ENCODE measurements around the gene HLA-A. TPM values are rescaled to one million over a fixed set of nuclear protein-coding genes. Genes with fewer than 3 reads are reported as not detected.

Gene HLA-A
- total RNA-seq, 2 donors from 2014 or later = 1,960 to 2,242 TPM

GRCh38 chr6:29943053-29943966, 978 bp downstream of the HLA-A start:
- ATAC-seq (no peak), DNase-seq (no peak)
- H3K4me3 Mint-ChIP-seq = peak overlapping the region; percentile 97
- H3K36me3 Mint-ChIP-seq (ENCODE audit: low read depth) = peaks cover 18% of the 10 kb centered on the region
- H3K4me1 Mint-ChIP-seq = peaks cover 38% of the 10 kb centered on the region
- no peaks in the 10 kb centered on the region for H3K27me3 Mint-ChIP-seq
- no peaks in the 10 kb centered on the region for H3K9me3 ChIP-seq (ENCODE audit: control insufficient read depth, low read length, poor library complexity, severe bottlenecking)
- peak overlapping the region; percentile 100 for H3K27ac Mint-ChIP-seq

- no peaks in the 10 kb centered on the region for H3K27me3 Mint-ChIP-seq
- peaks cover 43% of the 10 kb centered on the region for H3K4me1 Mint-ChIP-seq
- ATAC-seq (no peak), DNase-seq (no peak)
- peak overlapping the region; percentile 100 for H3K27ac Mint-ChIP-seq
- H3K9me3 ChIP-seq (ENCODE audit: control insufficient read depth, low read length, poor library complexity, severe bottlenecking) = no peaks in the 10 kb centered on the region
- H3K4me3 Mint-ChIP-seq = peak overlapping the region; percentile 97
- H3K36me3 Mint-ChIP-seq (ENCODE audit: low read depth) = peaks cover 18% of the 10 kb centered on the region
Observed at GRCh38 chr6:29945281-29945820, 3.0 kb downstream of the HLA-A start.

GRCh38 chr6:29946223-29947076, 4.1 kb downstream of the HLA-A start:
- H3K4me3 Mint-ChIP-seq = peak overlapping the region; percentile 97
- peaks cover 18% of the 10 kb centered on the region for H3K36me3 Mint-ChIP-seq (ENCODE audit: low read depth)
- H3K27ac Mint-ChIP-seq = peak overlapping the region; percentile 100
- no peaks in the 10 kb centered on the region for H3K27me3 Mint-ChIP-seq
- no peaks in the 10 kb centered on the region for H3K9me3 ChIP-seq (ENCODE audit: control insufficient read depth, low read length, poor library complexity, severe bottlenecking)
- H3K4me1 Mint-ChIP-seq = peaks cover 44% of the 10 kb centered on the region
- DNase-seq (no peak), ATAC-seq (no peak)

GRCh38 chr6:29947077-29947980, 5.0 kb downstream of the HLA-A start:
- DNase-seq (no peak), ATAC-seq (peak; percentile 7)
- peaks cover 41% of the 10 kb centered on the region for H3K4me1 Mint-ChIP-seq
- no peaks in the 10 kb centered on the region for H3K27me3 Mint-ChIP-seq
- peaks cover 18% of the 10 kb centered on the region for H3K36me3 Mint-ChIP-seq (ENCODE audit: low read depth)
- H3K27ac Mint-ChIP-seq = peak overlapping the region; percentile 100
- H3K9me3 ChIP-seq (ENCODE audit: control insufficient read depth, low read length, poor library complexity, severe bottlenecking) = no peaks in the 10 kb centered on the region
- peak overlapping the region; percentile 97 for H3K4me3 Mint-ChIP-seq

- DNase-seq (no peak), ATAC-seq (peak; percentile 9)
- H3K27ac Mint-ChIP-seq = peak overlapping the region; percentile 100
- H3K4me1 Mint-ChIP-seq = peaks cover 40% of the 10 kb centered on the region
- H3K4me3 Mint-ChIP-seq = peak overlapping the region; percentile 97
- H3K27me3 Mint-ChIP-seq = no peaks in the 10 kb centered on the region
- no peaks in the 10 kb centered on the region for H3K9me3 ChIP-seq (ENCODE audit: control insufficient read depth, low read length, poor library complexity, severe bottlenecking)
- H3K36me3 Mint-ChIP-seq (ENCODE audit: low read depth) = peaks cover 14% of the 10 kb centered on the region
Observed at GRCh38 chr6:29948277-29948676, 5.9 kb downstream of the HLA-A start.

- no peaks in the 10 kb centered on the region for H3K9me3 ChIP-seq (ENCODE audit: control insufficient read depth, low read length, poor library complexity, severe bottlenecking)
- peaks cover 12% of the 10 kb centered on the region for H3K36me3 Mint-ChIP-seq (ENCODE audit: low read depth)
- ATAC-seq = no peak
- no peak overlapping the region for H3K27ac Mint-ChIP-seq
- peaks cover 36% of the 10 kb centered on the region for H3K4me1 Mint-ChIP-seq
- no peak for DNase-seq
- peak overlapping the region; percentile 34 for H3K4me3 Mint-ChIP-seq
- H3K27me3 Mint-ChIP-seq = no peaks in the 10 kb centered on the region
Observed at GRCh38 chr6:29949934-29950333, 7.6 kb downstream of the HLA-A start.

GRCh38 chr6:29951882-29952281, 9.6 kb downstream of the HLA-A start:
- H3K27me3 Mint-ChIP-seq = no peaks in the 10 kb centered on the region
- DNase-seq (no peak), ATAC-seq (no peak)
- peaks cover 2% of the 10 kb centered on the region for H3K36me3 Mint-ChIP-seq (ENCODE audit: low read depth)
- no peaks in the 10 kb centered on the region for H3K9me3 ChIP-seq (ENCODE audit: control insufficient read depth, low read length, poor library complexity, severe bottlenecking)
- H3K4me1 Mint-ChIP-seq = peaks cover 20% of the 10 kb centered on the region
- no peak overlapping the region for H3K27ac Mint-ChIP-seq
- H3K4me3 Mint-ChIP-seq = no peak overlapping the region

- Mint-ChIP-seq H3K4me3 (no peak overlapping the region), H3K27me3 (no peaks in the 10 kb centered on the region), H3K36me3 (ENCODE audit: low read depth) (no peaks in the 10 kb centered on the region), H3K4me1 (peaks cover 18% of the 10 kb centered on the region), H3K27ac (no peak overlapping the region)
- H3K9me3 ChIP-seq (ENCODE audit: control insufficient read depth, low read length, poor library complexity, severe bottlenecking) = no peaks in the 10 kb centered on the region
- ATAC-seq = no peak
- no peak for DNase-seq
Observed at GRCh38 chr6:29953001-29953441, 10.7 kb downstream of the HLA-A start.

- Mint-ChIP-seq H3K27me3 (no peaks in the 10 kb centered on the region), H3K36me3 (ENCODE audit: low read depth) (no peaks in the 10 kb centered on the region), H3K4me1 (peaks cover 15% of the 10 kb centered on the region), H3K4me3 (no peak overlapping the region), H3K27ac (no peak overlapping the region)
- no peak for DNase-seq
- ATAC-seq = no peak
- no peaks in the 10 kb centered on the region for H3K9me3 ChIP-seq (ENCODE audit: control insufficient read depth, low read length, poor library complexity, severe bottlenecking)
Observed at GRCh38 chr6:29953686-29954085, 11.4 kb downstream of the HLA-A start.

GRCh38 chr6:29954272-29954671, 11.9 kb downstream of the HLA-A start:
- Mint-ChIP-seq H3K4me1 (peaks cover 12% of the 10 kb centered on the region), H3K27me3 (no peaks in the 10 kb centered on the region), H3K27ac (no peak overlapping the region), H3K4me3 (no peak overlapping the region), H3K36me3 (ENCODE audit: low read depth) (no peaks in the 10 kb centered on the region)
- no peak for ATAC-seq
- H3K9me3 ChIP-seq (ENCODE audit: control insufficient read depth, low read length, poor library complexity, severe bottlenecking) = no peaks in the 10 kb centered on the region
- no peak for DNase-seq

- ATAC-seq = no peak
- H3K27ac Mint-ChIP-seq = no peak overlapping the region
Observed at GRCh38 chr6:29955783-29956182, 13.5 kb downstream of the HLA-A start.

GRCh38 chr6:29956518-29956917, 14.2 kb downstream of the HLA-A start:
- ATAC-seq = no peak
- no peaks in the 10 kb centered on the region for H3K9me3 ChIP-seq (ENCODE audit: control insufficient read depth, low read length, poor library complexity, severe bottlenecking)
- Mint-ChIP-seq H3K4me3 (no peak overlapping the region), H3K27ac (no peak overlapping the region), H3K4me1 (peaks cover 4% of the 10 kb centered on the region), H3K27me3 (no peaks in the 10 kb centered on the region), H3K36me3 (ENCODE audit: low read depth) (no peaks in the 10 kb centered on the region)
- DNase-seq = no peak

More at GRCh38 chr6:29955783-29956182, 13.5 kb downstream of the HLA-A start:
- no peaks in the 10 kb centered on the region for H3K9me3 ChIP-seq (ENCODE audit: control insufficient read depth, low read length, poor library complexity, severe bottlenecking)
- H3K4me1 Mint-ChIP-seq = peaks cover 6% of the 10 kb centered on the region
- no peaks in the 10 kb centered on the region for H3K27me3 Mint-ChIP-seq
- H3K36me3 Mint-ChIP-seq (ENCODE audit: low read depth) = no peaks in the 10 kb centered on the region
- H3K4me3 Mint-ChIP-seq = no peak overlapping the region
- DNase-seq = no peak

Measured in T-helper 17 cell (primary cell).